Cortex of kidney (tissue), 1 donor: ENCODE results near the gene GRID1.

ENCODE experiments used
- DNase-seq: peaks from one replicate; lab custom pipeline; 2025; lab: John Stamatoyannopoulos, UW

GRID1 gene

GRCh38 chr10:85826377-85826776, 540.2 kb downstream of the GRID1 start:
- DNase-seq: no peak

DNA sequence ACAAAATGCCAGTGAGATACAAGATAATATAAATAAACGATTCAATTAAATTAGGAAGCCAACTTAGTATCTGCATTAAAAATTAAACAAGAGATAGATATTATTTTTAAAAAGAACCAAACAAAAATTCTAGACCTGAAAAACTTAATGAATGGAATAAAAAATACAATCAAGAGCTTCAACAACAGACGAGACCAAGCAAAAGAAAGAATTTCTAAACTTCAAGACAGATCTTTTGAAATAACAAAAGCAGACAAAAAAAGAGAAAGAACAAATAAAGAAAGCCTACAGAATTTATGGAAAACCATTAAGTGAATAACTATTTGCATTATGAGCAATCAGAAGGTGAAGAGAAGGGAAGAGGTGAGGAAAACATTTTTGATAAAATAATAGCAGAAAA, 555.2 kb downstream of the GRID1 start:
- DNase-seq: no peak

GRCh38 chr10:85810674-85811073, 555.9 kb downstream of the GRID1 start:
- DNase-seq: no peak

- DNase-seq: no peak
Measured at GRCh38 chr10:85795460-85795859, 571.1 kb downstream of the GRID1 start.

DNA sequence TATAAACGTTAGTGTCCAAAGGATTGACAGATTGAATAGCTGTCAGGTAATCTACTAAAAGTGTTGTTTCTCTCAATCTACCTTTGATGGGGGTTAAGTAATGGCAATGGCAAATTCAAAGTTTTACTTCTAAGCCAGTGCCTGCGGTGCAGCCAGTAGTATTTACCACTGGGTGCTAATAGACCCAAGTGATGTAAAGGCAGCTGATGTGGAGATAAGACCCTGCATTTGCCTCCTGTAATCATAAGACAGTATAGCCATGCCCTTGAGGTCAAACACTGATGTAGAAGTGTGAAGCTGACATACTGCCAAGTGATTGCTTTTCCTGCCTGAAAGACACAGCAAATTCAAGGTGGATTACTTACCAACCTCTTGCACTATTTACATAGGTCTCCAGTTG, 572.0 kb downstream of the GRID1 start:
- no peak for DNase-seq

DNA sequence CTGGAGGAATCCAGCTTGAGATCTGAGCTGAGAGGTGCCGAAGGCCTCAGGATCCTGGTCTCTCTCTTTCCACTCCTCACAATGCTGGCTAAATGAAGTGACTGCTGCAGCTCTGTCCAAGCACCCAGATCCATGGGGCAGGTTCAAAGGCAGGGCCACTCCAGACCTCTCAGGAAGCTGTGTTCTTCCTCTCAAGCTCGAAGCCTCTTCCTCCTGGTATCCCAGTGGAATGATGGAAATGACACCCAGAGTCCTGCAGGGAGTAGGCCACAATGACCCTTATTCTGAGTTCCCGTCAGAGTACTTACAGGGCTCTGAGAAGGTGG, 574.1 kb downstream of the GRID1 start:
- DNase-seq: no peak

DNA sequence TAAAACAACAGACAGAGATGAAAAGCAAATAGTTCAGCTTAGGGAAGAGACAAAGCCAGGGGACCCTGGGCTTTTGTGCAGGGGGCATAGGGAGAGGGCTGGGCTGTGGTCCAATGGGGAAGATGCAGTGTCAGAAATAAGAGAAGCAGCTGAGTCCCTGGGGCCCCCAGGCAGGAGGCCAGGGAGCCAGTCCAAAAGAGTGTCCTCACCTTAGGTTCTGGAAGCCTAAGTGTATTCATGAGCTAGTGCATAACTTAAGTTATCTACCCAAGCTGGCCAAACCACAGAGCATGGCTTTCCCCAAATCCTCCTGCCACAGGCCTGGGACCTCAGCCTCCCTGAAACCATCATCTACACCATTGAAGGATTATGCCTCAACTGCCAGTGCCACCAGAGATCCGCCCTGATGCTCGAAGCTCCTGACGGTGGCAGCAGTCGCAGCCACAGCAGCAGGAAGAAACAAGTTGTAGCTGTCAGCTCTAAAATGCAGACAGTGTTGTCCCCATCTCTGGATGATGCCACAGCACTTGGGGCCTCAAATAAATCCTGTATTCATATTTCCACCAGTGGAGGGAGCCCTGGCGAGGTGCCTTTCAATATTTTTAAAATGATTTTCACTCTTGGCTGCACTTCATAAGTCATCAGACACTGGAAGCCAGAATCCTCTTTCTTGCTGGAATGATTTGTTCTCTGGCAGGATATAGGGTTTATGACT, 574.6 kb downstream of the GRID1 start:
- DNase-seq: no peak

- no peak for DNase-seq
Measured at GRCh38 chr10:85789982-85790789, 576.4 kb downstream of the GRID1 start.

GRCh38 chr10:85789125-85789524, 577.5 kb downstream of the GRID1 start:
- DNase-seq: no peak

- no peak for DNase-seq
Measured at GRCh38 chr10:85788570-85788969, 578.0 kb downstream of the GRID1 start.

GRCh38 chr10:85787881-85788280, 578.7 kb downstream of the GRID1 start:
- DNase-seq: no peak

DNA sequence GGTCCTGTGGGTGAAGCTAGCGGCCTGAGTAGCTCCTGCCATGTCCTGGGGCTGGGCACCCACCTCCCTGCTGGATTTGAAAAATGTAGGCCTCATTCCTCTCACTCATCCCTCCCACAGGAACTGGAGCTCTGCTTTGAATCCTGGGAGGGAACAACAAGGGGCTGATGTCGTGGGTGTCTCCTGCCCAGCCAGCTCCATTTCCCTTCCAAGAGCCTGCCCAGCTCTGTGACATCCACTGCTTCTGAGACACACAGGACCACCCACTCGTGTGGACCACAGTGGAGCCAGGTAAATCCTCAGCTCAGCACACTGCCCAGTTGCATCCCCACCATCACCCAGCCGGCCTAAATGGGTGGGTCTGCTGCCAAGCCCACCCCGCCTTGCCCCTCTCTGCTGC, 579.2 kb downstream of the GRID1 start:
- DNase-seq: no peak

DNA sequence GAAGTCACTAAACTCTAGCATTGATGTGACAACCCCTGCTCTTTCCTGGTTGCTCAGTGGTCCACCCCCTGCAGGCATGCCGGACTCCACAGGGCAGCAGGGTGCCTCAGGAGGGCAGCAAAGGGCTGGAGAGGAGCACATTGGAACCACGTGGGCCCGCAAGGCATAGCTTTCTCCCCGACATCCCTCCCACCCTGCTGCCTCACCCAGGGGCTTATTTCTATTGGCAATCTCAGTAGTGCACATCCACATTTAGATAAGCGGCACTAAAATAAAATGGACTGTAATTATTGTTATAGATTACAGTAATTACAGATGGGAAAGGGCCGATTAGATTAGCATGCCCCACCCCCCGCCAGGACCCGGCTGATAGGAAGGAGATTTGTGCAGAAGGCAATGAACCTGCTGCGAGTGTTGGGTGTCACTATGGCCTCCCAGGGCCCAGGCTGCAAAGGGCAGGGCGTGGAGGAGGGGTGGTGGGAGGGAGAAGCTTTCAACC, 580.1 kb downstream of the GRID1 start:
- DNase-seq: no peak

DNA sequence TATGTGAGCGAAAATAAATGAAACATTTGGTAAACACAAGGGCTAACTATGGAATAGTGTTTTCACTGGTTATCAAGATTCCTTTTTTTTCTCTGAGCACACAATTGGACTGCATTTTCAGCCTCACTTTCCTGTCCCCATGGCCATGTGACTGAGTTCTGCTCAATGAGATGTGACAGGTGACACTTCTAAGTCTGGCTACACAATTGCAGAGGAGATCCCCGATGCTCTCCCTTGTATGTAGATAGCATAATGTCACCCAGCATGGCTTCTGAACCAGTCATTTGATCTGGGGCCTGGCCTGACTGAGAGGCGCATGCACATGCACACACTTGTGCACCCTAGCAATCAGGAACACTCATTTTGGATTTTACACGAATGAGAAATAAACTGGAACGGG, 581.8 kb downstream of the GRID1 start:
- no peak for DNase-seq

DNA sequence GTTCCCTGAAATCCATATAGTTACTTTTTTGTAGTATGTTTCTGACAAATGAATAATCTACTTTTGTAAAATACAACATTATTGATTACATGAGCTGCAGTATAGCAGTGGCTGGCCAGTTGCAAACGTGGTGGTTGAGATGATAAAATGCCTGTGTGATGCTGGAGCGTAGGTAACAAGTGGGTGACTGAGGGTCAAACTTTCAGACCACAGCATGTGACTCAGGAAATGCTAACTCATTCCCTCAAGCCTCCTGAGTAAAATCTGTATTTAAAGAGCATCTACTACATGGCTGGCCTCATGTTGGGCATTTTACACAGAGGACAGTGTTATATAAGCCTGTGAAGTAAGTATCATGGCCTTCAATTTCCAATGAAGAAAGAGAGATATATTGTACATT, 585.2 kb downstream of the GRID1 start:
- DNase-seq: no peak

- no peak for DNase-seq
Measured at GRCh38 chr10:85778074-85778473, 588.5 kb downstream of the GRID1 start.

DNA sequence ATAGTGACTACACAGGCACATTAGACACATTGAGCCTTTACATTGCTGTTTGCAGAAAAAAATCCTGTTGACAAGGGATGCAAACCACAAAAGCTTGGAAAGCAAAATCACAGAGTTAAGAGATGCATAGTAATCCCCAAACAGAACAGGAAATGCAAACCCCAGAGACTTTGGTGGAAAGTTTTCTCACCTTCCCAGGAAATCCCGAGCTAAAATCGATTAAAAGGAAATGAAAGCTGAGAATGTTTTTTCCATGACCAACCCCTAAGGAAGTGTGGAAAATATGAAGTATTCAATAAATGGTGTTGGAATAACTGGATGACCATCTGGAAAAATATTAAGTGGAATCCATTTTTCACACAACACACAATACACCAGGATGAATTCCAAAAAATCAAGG, 598.7 kb downstream of the GRID1 start:
- no peak for DNase-seq

- no peak for DNase-seq
Measured at GRCh38 chr10:85764108-85764507, 602.5 kb downstream of the GRID1 start.

- DNase-seq: no peak
Measured at GRCh38 chr10:85761906-85762445, 604.6 kb downstream of the GRID1 start.

DNA sequence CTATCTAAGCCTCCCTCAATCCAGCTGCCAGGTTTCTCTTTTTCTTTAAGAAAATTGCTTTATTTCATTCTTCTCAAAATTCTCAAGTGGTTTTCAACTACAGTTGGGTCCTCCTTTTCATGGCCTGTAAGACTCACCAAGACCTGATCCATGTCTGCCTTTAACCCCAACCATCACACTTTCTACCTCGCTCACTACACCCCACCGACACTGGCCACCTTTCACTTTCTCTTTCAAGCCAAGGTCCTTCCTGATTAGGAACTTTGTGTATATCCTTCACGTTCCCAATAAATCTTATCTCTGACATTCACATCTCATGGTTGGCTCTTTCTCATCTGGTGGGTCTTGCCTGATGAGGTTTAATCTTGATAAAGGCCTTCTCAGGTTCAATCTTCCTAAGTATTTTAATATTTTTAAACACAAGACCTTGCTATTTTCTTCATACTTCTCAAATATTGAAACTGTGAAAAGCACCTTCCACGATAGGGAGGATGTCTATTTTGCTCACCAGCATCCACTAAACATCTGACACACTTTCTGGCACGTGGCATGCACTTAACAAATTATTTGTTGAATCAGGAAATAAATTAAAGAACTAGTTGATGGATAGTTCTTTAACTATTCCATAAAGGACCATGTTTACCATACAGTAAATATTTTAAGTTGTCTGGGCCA, 624.8 kb downstream of the GRID1 start:
- no peak for DNase-seq

- no peak for DNase-seq
Measured at GRCh38 chr10:85735997-85736396, 630.6 kb downstream of the GRID1 start.

DNA sequence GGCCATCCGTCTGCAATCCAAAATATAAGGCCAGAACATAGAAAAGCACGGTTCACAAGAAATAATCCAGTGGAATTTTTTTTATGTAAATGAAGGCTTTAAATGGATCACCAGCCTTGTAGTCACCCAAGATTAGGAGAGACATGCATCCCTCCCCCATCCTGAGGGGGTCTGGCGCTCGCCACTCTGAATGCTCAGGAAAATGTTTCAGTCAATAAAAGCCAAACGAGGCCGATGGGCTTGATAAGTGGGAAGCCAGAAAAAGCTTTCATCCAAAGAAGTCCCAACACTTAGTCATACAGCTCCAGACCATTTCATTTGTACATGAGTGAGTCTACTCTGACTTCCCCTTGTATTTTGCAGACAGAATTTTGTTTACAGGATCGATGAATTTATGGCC, 631.8 kb downstream of the GRID1 start:
- no peak for DNase-seq

- no peak for DNase-seq
Measured at GRCh38 chr10:85724215-85724614, 642.4 kb downstream of the GRID1 start.
